Measurements from ENCODE around the gene CSE1L. TPM values are rescaled to one million over a fixed set of nuclear protein-coding genes. Genes with fewer than 3 reads are reported as not detected.

The CSE1L gene
- total RNA-seq, 4 donors from 2014 or later, result 42.8 to 56.6 (median 45.0) TPM

DNA sequence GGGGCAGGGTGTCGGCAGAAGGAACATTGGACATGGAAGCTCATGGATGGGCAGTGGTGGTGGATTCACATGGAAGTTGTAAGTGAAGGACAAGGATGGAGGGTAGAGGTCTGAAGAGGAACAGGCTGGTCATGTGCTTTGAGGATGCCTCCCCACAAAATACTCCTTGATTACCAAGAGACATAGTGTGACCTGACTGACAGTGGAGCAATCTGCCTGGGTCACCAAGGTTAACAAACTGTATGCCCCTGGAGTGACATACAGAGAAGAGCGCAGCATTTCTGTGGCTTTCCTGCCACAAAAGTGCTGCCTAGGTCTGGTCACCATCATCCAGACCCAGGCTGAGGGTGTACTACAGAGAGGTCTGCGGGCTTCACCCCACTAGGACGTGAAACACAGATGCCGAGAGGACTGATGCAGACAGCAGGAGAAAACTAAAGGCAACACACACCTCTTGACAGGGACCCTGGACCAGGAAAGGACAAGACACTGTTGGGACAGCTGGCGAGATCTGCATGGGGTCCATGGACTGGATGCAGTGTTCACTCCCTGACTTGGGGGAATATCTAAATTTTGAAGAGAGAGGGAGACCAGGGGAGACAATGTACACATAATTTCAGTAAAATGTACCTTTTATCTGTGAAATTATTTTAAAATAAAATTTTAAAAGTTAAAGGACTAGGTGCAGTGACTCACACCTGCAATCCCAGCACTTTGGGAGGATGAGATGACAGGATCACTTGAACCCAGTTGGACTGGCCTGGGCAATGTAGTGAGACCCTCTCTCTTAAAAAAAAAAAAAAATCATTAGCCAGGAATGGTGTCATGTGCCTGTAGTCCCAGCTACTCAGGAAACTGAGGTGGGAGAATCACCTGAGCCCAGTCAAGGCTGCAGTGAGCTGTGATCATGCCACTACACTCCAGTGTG is 64.9 kb downstream of the CSE1L start:
- no peak for TF ChIP-seq POLR2A (IDR thresholded peaks at IDR 0.05)
- TF ChIP-seq, protein P1, sequence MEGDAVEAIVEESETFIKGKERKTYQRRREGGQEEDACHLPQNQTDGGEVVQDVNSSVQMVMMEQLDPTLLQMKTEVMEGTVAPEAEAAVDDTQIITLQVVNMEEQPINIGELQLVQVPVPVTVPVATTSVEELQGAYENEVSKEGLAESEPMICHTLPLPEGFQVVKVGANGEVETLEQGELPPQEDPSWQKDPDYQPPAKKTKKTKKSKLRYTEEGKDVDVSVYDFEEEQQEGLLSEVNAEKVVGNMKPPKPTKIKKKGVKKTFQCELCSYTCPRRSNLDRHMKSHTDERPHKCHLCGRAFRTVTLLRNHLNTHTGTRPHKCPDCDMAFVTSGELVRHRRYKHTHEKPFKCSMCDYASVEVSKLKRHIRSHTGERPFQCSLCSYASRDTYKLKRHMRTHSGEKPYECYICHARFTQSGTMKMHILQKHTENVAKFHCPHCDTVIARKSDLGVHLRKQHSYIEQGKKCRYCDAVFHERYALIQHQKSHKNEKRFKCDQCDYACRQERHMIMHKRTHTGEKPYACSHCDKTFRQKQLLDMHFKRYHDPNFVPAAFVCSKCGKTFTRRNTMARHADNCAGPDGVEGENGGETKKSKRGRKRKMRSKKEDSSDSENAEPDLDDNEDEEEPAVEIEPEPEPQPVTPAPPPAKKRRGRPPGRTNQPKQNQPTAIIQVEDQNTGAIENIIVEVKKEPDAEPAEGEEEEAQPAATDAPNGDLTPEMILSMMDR (IDR thresholded peaks at IDR 0.05), result no peak

DNA sequence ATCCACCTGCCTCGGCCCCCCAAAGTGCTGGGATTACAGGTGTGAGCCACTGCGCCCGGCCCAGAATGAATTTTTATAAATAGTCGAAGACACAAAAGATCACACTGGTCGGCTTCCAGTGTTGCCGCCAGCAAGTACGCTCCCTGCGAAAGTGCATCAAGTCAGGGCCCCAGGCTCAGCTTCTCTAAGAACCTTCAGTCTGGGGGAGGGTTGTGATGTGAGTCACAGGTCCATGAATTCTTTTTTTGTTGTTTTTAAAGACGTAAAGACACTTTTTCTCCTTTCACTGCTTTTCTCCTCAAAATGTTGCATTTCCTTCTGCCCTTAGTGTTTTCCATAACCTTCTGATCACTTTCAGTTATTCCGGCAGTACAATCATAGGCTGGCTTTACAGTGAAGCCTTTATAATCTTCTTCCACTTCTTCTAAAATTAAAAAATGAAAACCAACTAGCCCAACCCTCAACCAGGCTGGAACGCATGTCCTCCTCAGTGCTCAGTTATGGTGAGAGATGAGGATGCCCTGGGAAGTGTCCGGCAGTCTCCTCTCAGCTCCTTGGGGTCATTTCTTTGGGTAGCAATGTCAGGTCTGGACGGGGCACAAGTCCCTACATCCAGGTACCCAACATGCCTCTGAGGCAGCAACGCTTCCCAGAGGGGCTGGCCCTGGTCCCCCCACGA is 66.6 kb downstream of the CSE1L start:
- Histone ChIP-seq H3K9me3 (no peaks in the 10 kb centered on the region), H3K4me1 (no peaks in the 10 kb centered on the region), H3K36me3 (peaks cover 46 to 53% of the 10 kb centered on the region in 2 donors), H3K27me3 (no peaks in the 10 kb centered on the region), H3K4me3 (replicated peaks in 1 of 3) (no peak overlapping the region), H3K27ac (no peak overlapping the region)
- whole genome bisulfite sequencing, 2 donors, result 92 to 96% methylated on average over 15 of the region's 15 CpGs
- intact Hi-C loops (cut with DNase I), result no loop called here
- no peak for DNase-seq
- TF ChIP-seq, protein P1 (IDR thresholded peaks at IDR 0.05), result no peak
- no peak for TF ChIP-seq POLR2A (IDR thresholded peaks at IDR 0.05)

More for the DNA sequence above, 64.9 kb downstream of the CSE1L start:
- Histone ChIP-seq H3K4me3 (replicated peaks in 1 of 3) (no peak overlapping the region), H3K4me1 (no peaks in the 10 kb centered on the region), H3K36me3 (peaks cover 29 to 36% of the 10 kb centered on the region in 2 donors), H3K27me3 (no peaks in the 10 kb centered on the region), H3K27ac (no peak overlapping the region), H3K9me3 (no peaks in the 10 kb centered on the region)
- no peak for DNase-seq
- 97 to 99% methylated on average over 6 of the region's 6 CpGs for WGBS, 2 donors
- intact Hi-C loops (cut with DNase I), result no loop called here

DNA sequence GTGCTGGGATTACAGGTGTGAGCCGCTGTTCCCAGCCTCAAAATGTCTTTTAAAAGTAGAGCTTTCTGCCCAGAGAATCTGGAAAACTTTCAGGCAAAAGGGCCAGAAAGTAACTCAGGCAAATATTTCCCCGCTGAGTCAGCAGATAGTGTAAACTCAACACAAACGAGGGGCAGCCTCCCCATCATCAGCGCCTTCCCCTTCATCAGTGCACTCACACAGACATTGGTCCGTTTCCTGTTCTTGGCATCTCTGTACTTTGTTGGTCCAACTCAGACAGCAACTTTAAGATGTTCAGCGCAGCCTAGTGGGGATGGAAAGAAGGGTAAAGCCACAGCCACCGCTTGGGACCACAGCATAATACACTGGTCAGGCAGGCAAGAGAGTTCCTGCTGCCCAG is 69.5 kb downstream of the CSE1L start:
- no peaks in the 10 kb centered on the region for H3K9me3 ChIP-seq

DNA sequence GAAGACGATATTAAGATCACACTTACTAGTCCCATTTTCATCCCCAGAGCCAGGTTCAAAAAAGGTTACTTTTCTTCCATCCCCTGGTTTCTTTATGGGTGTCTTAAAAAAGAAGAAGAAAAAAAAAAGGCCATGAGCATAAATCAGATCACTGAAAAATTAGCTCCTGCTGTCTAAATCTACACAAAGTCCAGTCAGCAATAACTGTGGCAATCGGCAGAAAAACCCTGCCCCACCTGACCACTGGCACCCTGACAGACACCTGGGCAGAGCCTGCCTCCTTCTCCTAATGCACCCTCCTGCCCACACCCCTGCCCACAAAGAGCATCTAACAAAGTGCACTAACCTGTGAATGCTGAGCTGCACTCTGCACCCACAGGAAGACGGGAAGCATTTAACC is 72.2 kb downstream of the CSE1L start:
- no peaks in the 10 kb centered on the region for H3K9me3 ChIP-seq
- 89 to 90% methylated on average over 3 of the region's 3 CpGs for WGBS, 2 donors
- TF ChIP-seq, protein P1 (IDR thresholded peaks at IDR 0.05), result no peak
- no peak for TF ChIP-seq POLR2A (IDR thresholded peaks at IDR 0.05)
- intact Hi-C loops (cut with DNase I), result no loop called here
- no peak overlapping the region for H3K27ac ChIP-seq
- DNase-seq, result no peak
- no peak overlapping the region for H3K4me3 ChIP-seq (replicated peaks in 1 of 3)
- no peaks in the 10 kb centered on the region for H3K4me1 ChIP-seq
- H3K36me3 ChIP-seq, result peaks cover 77 to 87% of the 10 kb centered on the region in 2 donors
- no peaks in the 10 kb centered on the region for H3K27me3 ChIP-seq

More for the DNA sequence above, 69.5 kb downstream of the CSE1L start:
- DNase-seq, result no peak
- H3K4me1 ChIP-seq, result no peaks in the 10 kb centered on the region
- H3K27me3 ChIP-seq, result no peaks in the 10 kb centered on the region
- intact Hi-C loops (cut with DNase I), result no loop called here
- no peak overlapping the region for H3K27ac ChIP-seq
- H3K36me3 ChIP-seq, result peaks cover 71 to 77% of the 10 kb centered on the region in 2 donors
- no peak overlapping the region for H3K4me3 ChIP-seq (replicated peaks in 1 of 3)
- TF ChIP-seq, protein P1 (IDR thresholded peaks at IDR 0.05), result no peak
- no peak for TF ChIP-seq POLR2A (IDR thresholded peaks at IDR 0.05)
- WGBS, 2 donors, result 85 to 86% methylated on average over 7 of the region's 7 CpGs

DNA sequence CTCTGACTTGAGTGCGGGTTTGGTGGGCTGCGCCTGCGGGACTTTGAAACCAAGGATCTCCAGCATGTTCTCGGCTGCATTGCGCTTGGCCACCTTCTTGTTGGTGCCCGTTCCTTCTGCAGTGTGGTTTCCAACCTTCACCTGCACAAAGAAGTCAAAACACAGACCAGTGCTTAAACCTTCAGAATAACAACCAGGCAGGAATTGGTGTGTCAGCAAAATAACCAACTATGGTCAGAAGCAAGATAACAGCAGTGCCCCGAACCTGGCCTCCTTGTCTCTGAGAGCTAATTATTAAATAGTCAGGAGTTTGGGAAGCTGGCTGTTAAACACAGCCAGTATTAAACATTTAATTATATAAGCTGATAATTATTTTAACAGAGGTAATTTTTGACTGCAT is 73.9 kb downstream of the CSE1L start:
- Histone ChIP-seq H3K4me1 (no peaks in the 10 kb centered on the region), H3K27ac (no peak overlapping the region), H3K27me3 (no peaks in the 10 kb centered on the region), H3K4me3 (replicated peaks in 1 of 3) (no peak overlapping the region), H3K9me3 (no peaks in the 10 kb centered on the region), H3K36me3 (peaks cover 75 to 78% of the 10 kb centered on the region in 2 donors)
- intact Hi-C loops (cut with DNase I), result no loop called here
- 94 to 97% methylated on average over 7 of the region's 7 CpGs for WGBS, 2 donors
- no peak for TF ChIP-seq POLR2A (IDR thresholded peaks at IDR 0.05)
- TF ChIP-seq, protein P1 (IDR thresholded peaks at IDR 0.05), result no peak
- DNase-seq, result no peak
